T-helper 2 cell treated with Interferon-gamma antibody and Interleukin-4, amounts not matched to agents 5 μg/mL and 100 μg/mL, for 36 hours (primary cell): Measurements from ENCODE around the gene FOXS1.
A peak's percentile ranks its signal among the peaks of the same experiment; 100 is the strongest.
"Not testable (repeated sequence)": the region's sequence is repeated elsewhere in the genome, so short reads cannot be mapped to it uniquely, and the experiment has no call there.

Experiments
- DNase-seq: peaks from one replicate; pipeline ENCODE4 v3.0.0; 2021; ENCODE audit warnings: low spot score
- H3K27ac Mint-ChIP-seq: one replicate; pipeline ENCODE4 v1.8.0; 2021; ENCODE audit warnings: mild to moderate bottlenecking, mixed read lengths
- H3K27me3 Mint-ChIP-seq: one replicate; pipeline ENCODE4 v1.8.0; 2021; ENCODE audit warnings: low read depth, mixed read lengths
- H3K36me3 Mint-ChIP-seq: one replicate; pipeline ENCODE4 v1.8.0; 2021; ENCODE audit warnings: low read depth, mixed read lengths
- H3K4me1 Mint-ChIP-seq: one replicate; pipeline ENCODE4 v1.8.0; 2021; ENCODE audit warnings: low read depth, mixed read lengths
- H3K4me3 Mint-ChIP-seq: one replicate; pipeline ENCODE4 v1.8.0; 2022; ENCODE audit warnings: mild to moderate bottlenecking, moderate library complexity, mixed read lengths
- H3K9me3 Mint-ChIP-seq: one replicate; pipeline ENCODE4 v1.8.0; 2021; ENCODE audit warnings: mixed read lengths

The FOXS1 gene

GRCh38 chr20:31828016-31828415 lies 17.4 kb downstream of the FOXS1 start:
- not testable (repeated sequence) for H3K4me1 Mint-ChIP-seq

GRCh38 chr20:31827059-31827458 lies 18.3 kb downstream of the FOXS1 start:
- no peak for DNase-seq
- Mint-ChIP-seq H3K27me3 (no peaks in the 10 kb centered on the region), H3K4me3 (no peak overlapping the region), H3K36me3 (no peaks in the 10 kb centered on the region), H3K27ac (no peak overlapping the region), H3K9me3 (no peaks in the 10 kb centered on the region), H3K4me1 (no peaks in the 10 kb centered on the region)

More at GRCh38 chr20:31828016-31828415, 17.4 kb downstream of the FOXS1 start:
- H3K36me3 Mint-ChIP-seq, H3K27me3 Mint-ChIP-seq, H3K4me3 Mint-ChIP-seq, H3K27ac Mint-ChIP-seq, H3K9me3 Mint-ChIP-seq, DNase-seq: not testable (repeated sequence)

- Mint-ChIP-seq H3K4me3 (no peak overlapping the region), H3K27ac (no peak overlapping the region), H3K27me3 (no peaks in the 10 kb centered on the region), H3K4me1 (no peaks in the 10 kb centered on the region), H3K36me3 (no peaks in the 10 kb centered on the region), H3K9me3 (no peaks in the 10 kb centered on the region)
- DNase-seq, result no peak
These were observed 19.3 kb downstream of the FOXS1 start for GRCh38 chr20:31826074-31826473.

- no peaks in the 10 kb centered on the region for H3K27me3 Mint-ChIP-seq
- no peaks in the 10 kb centered on the region for H3K9me3 Mint-ChIP-seq
- no peak overlapping the region for H3K27ac Mint-ChIP-seq
- no peaks in the 10 kb centered on the region for H3K36me3 Mint-ChIP-seq
- H3K4me3 Mint-ChIP-seq, result no peak overlapping the region
- no peak for DNase-seq
- H3K4me1 Mint-ChIP-seq, result no peaks in the 10 kb centered on the region
These were observed 20.7 kb downstream of the FOXS1 start for GRCh38 chr20:31824554-31825313.

- Mint-ChIP-seq H3K27me3 (no peaks in the 10 kb centered on the region), H3K4me1 (no peaks in the 10 kb centered on the region), H3K9me3 (no peaks in the 10 kb centered on the region), H3K27ac (no peak overlapping the region), H3K36me3 (no peaks in the 10 kb centered on the region), H3K4me3 (no peak overlapping the region)
- no peak for DNase-seq
These were observed 21.3 kb downstream of the FOXS1 start for GRCh38 chr20:31824125-31824485.

- Mint-ChIP-seq H3K9me3 (no peaks in the 10 kb centered on the region), H3K4me1 (no peaks in the 10 kb centered on the region), H3K27ac (no peak overlapping the region), H3K4me3 (no peak overlapping the region), H3K36me3 (no peaks in the 10 kb centered on the region), H3K27me3 (no peaks in the 10 kb centered on the region)
- no peak for DNase-seq
These were observed 21.9 kb downstream of the FOXS1 start for GRCh38 chr20:31823360-31824124.

- H3K27ac Mint-ChIP-seq, result no peak overlapping the region
- H3K27me3 Mint-ChIP-seq, result no peaks in the 10 kb centered on the region
- H3K36me3 Mint-ChIP-seq, result no peaks in the 10 kb centered on the region
- peak; percentile 57 for DNase-seq
- H3K4me1 Mint-ChIP-seq, result no peaks in the 10 kb centered on the region
- H3K4me3 Mint-ChIP-seq, result no peak overlapping the region
- H3K9me3 Mint-ChIP-seq, result no peaks in the 10 kb centered on the region
These were observed 22.7 kb downstream of the FOXS1 start for GRCh38 chr20:31822421-31823330.

GRCh38 chr20:31821427-31821826 lies 24.0 kb downstream of the FOXS1 start:
- H3K4me1 Mint-ChIP-seq, result no peaks in the 10 kb centered on the region
- H3K4me3 Mint-ChIP-seq, result no peak overlapping the region
- H3K27me3 Mint-ChIP-seq, result no peaks in the 10 kb centered on the region
- DNase-seq, result no peak
- no peaks in the 10 kb centered on the region for H3K9me3 Mint-ChIP-seq
- H3K36me3 Mint-ChIP-seq, result no peaks in the 10 kb centered on the region
- no peak overlapping the region for H3K27ac Mint-ChIP-seq

- Mint-ChIP-seq H3K4me1 (no peaks in the 10 kb centered on the region), H3K9me3 (no peaks in the 10 kb centered on the region), H3K4me3 (no peak overlapping the region), H3K36me3 (no peaks in the 10 kb centered on the region), H3K27me3 (no peaks in the 10 kb centered on the region), H3K27ac (no peak overlapping the region)
- DNase-seq, result no peak
These were observed 25.2 kb downstream of the FOXS1 start for GRCh38 chr20:31820228-31820627.

- H3K4me3 Mint-ChIP-seq, result no peak within 1 kb of the TSS
- DNase-seq, result no peak
- no peaks in the 10 kb centered on the region for H3K9me3 Mint-ChIP-seq
- H3K4me1 Mint-ChIP-seq, result no peaks in the 10 kb centered on the region
- H3K36me3 Mint-ChIP-seq, result no peaks in the 10 kb centered on the region
- H3K27me3 Mint-ChIP-seq, result no peaks in the 10 kb centered on the region
- no peak within 1 kb of the TSS for H3K27ac Mint-ChIP-seq
These were observed 26.2 kb downstream of the FOXS1 start, which contains the start of gene MYLK2 for GRCh38 chr20:31819083-31819784. TSS of gene MYLK2 (plus strand) at chr20:31819356. CDS start at chr20:31819581, 225 bp downstream.

- no peak for DNase-seq
- H3K36me3 Mint-ChIP-seq, result no peaks in the 10 kb centered on the region
- H3K27ac Mint-ChIP-seq, result no peak overlapping the region
- no peaks in the 10 kb centered on the region for H3K9me3 Mint-ChIP-seq
- no peak overlapping the region for H3K4me3 Mint-ChIP-seq
- no peaks in the 10 kb centered on the region for H3K27me3 Mint-ChIP-seq
- no peaks in the 10 kb centered on the region for H3K4me1 Mint-ChIP-seq
These were observed 27.0 kb downstream of the FOXS1 start for GRCh38 chr20:31818376-31818908.

- H3K4me3 Mint-ChIP-seq, result no peak overlapping the region
- DNase-seq, result no peak
- no peaks in the 10 kb centered on the region for H3K27me3 Mint-ChIP-seq
- no peaks in the 10 kb centered on the region for H3K9me3 Mint-ChIP-seq
- H3K4me1 Mint-ChIP-seq, result no peaks in the 10 kb centered on the region
- no peaks in the 10 kb centered on the region for H3K36me3 Mint-ChIP-seq
- no peak overlapping the region for H3K27ac Mint-ChIP-seq
These were observed 27.9 kb downstream of the FOXS1 start for GRCh38 chr20:31817461-31817860.

- Mint-ChIP-seq H3K9me3 (no peaks in the 10 kb centered on the region), H3K4me3 (no peak overlapping the region), H3K36me3 (no peaks in the 10 kb centered on the region), H3K27ac (no peak overlapping the region), H3K4me1 (no peaks in the 10 kb centered on the region), H3K27me3 (no peaks in the 10 kb centered on the region)
- DNase-seq, result no peak
These were observed 29.2 kb downstream of the FOXS1 start for GRCh38 chr20:31816221-31816620.
